NCI-H526 treated with DMSO at 0.1 percent for 48 hours (cell line): ENCODE data around the gene PAN3.

Experiments
- DNase-seq: peaks from one replicate; lab custom pipeline; 2025; lab: John Stamatoyannopoulos, UW

PAN3 gene

GRCh38 chr13:28338742-28339141 lies 200.4 kb downstream of the PAN3 start:
- peak; percentile 31 for DNase-seq

- no peak for DNase-seq
Observed at GRCh38 chr13:28339419-28339818, 201.1 kb downstream of the PAN3 start.

- no peak for DNase-seq
Observed at GRCh38 chr13:28340272-28340793, 202.0 kb downstream of the PAN3 start.

GRCh38 chr13:28342251-28342650 lies 203.9 kb downstream of the PAN3 start:
- DNase-seq = no peak

GRCh38 chr13:28344163-28344562 lies 205.8 kb downstream of the PAN3 start:
- no peak for DNase-seq
